IPS-20b (cell line): ENCODE data around the gene AHNAK2.
A peak's percentile ranks its signal among the peaks of the same experiment; 100 is the strongest.

Experiments
- H3K27ac ChIP-seq: one replicate; pipeline ENCODE4 v1.5.1; 2013; ENCODE audit warnings: low read length
- H3K27me3 ChIP-seq: 2 replicates; pipeline ENCODE4 v1.6.1; 2013; ENCODE audit warnings: mild to moderate bottlenecking, low read length, inconsistent platforms; ENCODE audit not compliant: insufficient read depth
- H3K36me3 ChIP-seq: 2 replicates; pipeline ENCODE4 v1.6.1; 2013; ENCODE audit warnings: low read depth, mild to moderate bottlenecking, inconsistent platforms, low read length, moderate library complexity; ENCODE audit not compliant: insufficient read depth
- H3K4me1 ChIP-seq: 2 replicates; pipeline ENCODE4 v1.6.1; 2013; ENCODE audit warnings: mild to moderate bottlenecking, control low read depth, inconsistent platforms, low read length, moderate library complexity; ENCODE audit not compliant: insufficient read depth
- H3K4me3 ChIP-seq: 2 replicates; pipeline ENCODE4 v1.5.1; 2013; ENCODE audit warnings: mild to moderate bottlenecking, low read length, inconsistent platforms
- H3K9ac ChIP-seq: 2 replicates; pipeline ENCODE4 v1.6.1; 2013; ENCODE audit warnings: low read depth, mild to moderate bottlenecking, inconsistent platforms, low read length, moderate library complexity
- H3K9me3 ChIP-seq: 2 replicates; pipeline ENCODE4 v1.6.1; 2013; ENCODE audit warnings: mild to moderate bottlenecking, low read depth, low read length, inconsistent platforms; ENCODE audit not compliant: insufficient read depth

The AHNAK2 gene

GRCh38 chr14:104992501-104992900 is 14.3 kb upstream of the AHNAK2 start:
- no peak overlapping the region for H3K9ac ChIP-seq
- H3K27me3 ChIP-seq: no peaks in the 10 kb centered on the region

GRCh38 chr14:104991896-104992230 is 13.7 kb upstream of the AHNAK2 start:
- no peaks in the 10 kb centered on the region for H3K27me3 ChIP-seq
- H3K27ac ChIP-seq: no peak overlapping the region
- no peaks in the 10 kb centered on the region for H3K9me3 ChIP-seq
- H3K4me1 ChIP-seq: no peaks in the 10 kb centered on the region
- no peaks in the 10 kb centered on the region for H3K36me3 ChIP-seq
- H3K9ac ChIP-seq: no peak overlapping the region
- no peak overlapping the region for H3K4me3 ChIP-seq

More at GRCh38 chr14:104992501-104992900, 14.3 kb upstream of the AHNAK2 start:
- H3K4me1 ChIP-seq: no peaks in the 10 kb centered on the region
- H3K36me3 ChIP-seq: no peaks in the 10 kb centered on the region
- no peak overlapping the region for H3K27ac ChIP-seq
- H3K9me3 ChIP-seq: no peaks in the 10 kb centered on the region
- H3K4me3 ChIP-seq: no peak overlapping the region

- no peaks in the 10 kb centered on the region for H3K36me3 ChIP-seq
- no peak overlapping the region for H3K9ac ChIP-seq
- no peak overlapping the region for H3K27ac ChIP-seq
Observed at GRCh38 chr14:104989951-104990303, 11.8 kb upstream of the AHNAK2 start.

GRCh38 chr14:104989236-104989950 is 11.2 kb upstream of the AHNAK2 start:
- Histone ChIP-seq H3K9ac (no peak overlapping the region), H3K36me3 (no peaks in the 10 kb centered on the region), H3K4me3 (no peak overlapping the region), H3K9me3 (no peaks in the 10 kb centered on the region), H3K4me1 (no peaks in the 10 kb centered on the region), H3K27ac (no peak overlapping the region), H3K27me3 (peaks cover 7% of the 10 kb centered on the region; the same call in 1 of the 2 replicates)

More at GRCh38 chr14:104989951-104990303, 11.8 kb upstream of the AHNAK2 start:
- Histone ChIP-seq H3K27me3 (peaks cover 7% of the 10 kb centered on the region; the same call in 1 of the 2 replicates), H3K4me1 (no peaks in the 10 kb centered on the region), H3K4me3 (no peak overlapping the region), H3K9me3 (no peaks in the 10 kb centered on the region)

- H3K36me3 ChIP-seq: no peaks in the 10 kb centered on the region
- H3K9ac ChIP-seq: no peak overlapping the region
- peaks cover 7% of the 10 kb centered on the region; the same call in 1 of the 2 replicates for H3K27me3 ChIP-seq
- H3K27ac ChIP-seq: no peak overlapping the region
- no peak overlapping the region; the same call in 1 of the 2 replicates for H3K4me3 ChIP-seq
- H3K9me3 ChIP-seq: no peaks in the 10 kb centered on the region
- H3K4me1 ChIP-seq: no peaks in the 10 kb centered on the region
Observed at GRCh38 chr14:104986487-104987164, 8.5 kb upstream of the AHNAK2 start.

- H3K9ac ChIP-seq: no peak within 1 kb of the TSS
- no peaks in the 10 kb centered on the region for H3K9me3 ChIP-seq
- peaks cover 7% of the 10 kb centered on the region; the same call in 1 of the 2 replicates for H3K27me3 ChIP-seq
- H3K36me3 ChIP-seq: no peaks in the 10 kb centered on the region
- no peaks in the 10 kb centered on the region for H3K4me1 ChIP-seq
- peak within 1 kb of the TSS; percentile 67; the same call in 1 of the 2 replicates for H3K4me3 ChIP-seq
- no peak within 1 kb of the TSS for H3K27ac ChIP-seq
Observed at GRCh38 chr14:104985675-104986486, 7.7 kb upstream of the AHNAK2 start, which contains the start of gene CLBA1. Gene CLBA1, plus strand, starts transcription at chr14:104985788. Its CDS starts 644 bp downstream, at chr14:104986432.

GRCh38 chr14:104984056-104984894 is 6.1 kb upstream of the AHNAK2 start:
- Histone ChIP-seq H3K9ac (no peak overlapping the region), H3K4me3 (no peak overlapping the region), H3K36me3 (no peaks in the 10 kb centered on the region), H3K4me1 (no peaks in the 10 kb centered on the region), H3K27ac (no peak overlapping the region), H3K27me3 (peaks cover 22% of the 10 kb centered on the region), H3K9me3 (no peaks in the 10 kb centered on the region)

GRCh38 chr14:104983231-104983721 is 5.1 kb upstream of the AHNAK2 start:
- no peaks in the 10 kb centered on the region for H3K4me1 ChIP-seq
- H3K4me3 ChIP-seq: no peak overlapping the region
- H3K27ac ChIP-seq: no peak overlapping the region
- no peaks in the 10 kb centered on the region for H3K36me3 ChIP-seq
- no peaks in the 10 kb centered on the region for H3K9me3 ChIP-seq
- no peak overlapping the region for H3K9ac ChIP-seq
- H3K27me3 ChIP-seq: peaks cover 31% of the 10 kb centered on the region

GRCh38 chr14:104982548-104983230 is 4.5 kb upstream of the AHNAK2 start:
- Histone ChIP-seq H3K27ac (no peak overlapping the region), H3K9ac (no peak overlapping the region), H3K9me3 (no peaks in the 10 kb centered on the region), H3K27me3 (peaks cover 34% of the 10 kb centered on the region), H3K4me3 (no peak overlapping the region), H3K36me3 (no peaks in the 10 kb centered on the region), H3K4me1 (no peaks in the 10 kb centered on the region)

- H3K27ac ChIP-seq: no peak overlapping the region
- no peaks in the 10 kb centered on the region for H3K36me3 ChIP-seq
Observed at GRCh38 chr14:104981699-104982541, 3.7 kb upstream of the AHNAK2 start.

More at GRCh38 chr14:104981699-104982541, 3.7 kb upstream of the AHNAK2 start:
- Histone ChIP-seq H3K4me1 (no peaks in the 10 kb centered on the region), H3K27me3 (peaks cover 42% of the 10 kb centered on the region), H3K9me3 (no peaks in the 10 kb centered on the region), H3K9ac (no peak overlapping the region), H3K4me3 (no peak overlapping the region)
